ENCODE measurements around the gene ZFP69.
A peak's percentile ranks its signal among the peaks of the same experiment; 100 is the strongest.

GRCh38 chr1:40462956-40463590 lies 14.0 kb upstream of the ZFP69 start:
- TF ChIP-seq ZNF274 (IDR thresholded peaks at IDR 0.05; ENCODE audit: low read depth, low read length) (peak; percentile 100), YY1 (IDR thresholded peaks at IDR 0.05; ENCODE audit: insufficient read depth, insufficient read length) (no peak), SUZ12 (IDR thresholded peaks at IDR 0.05; ENCODE audit: extremely low read depth, insufficient read depth, insufficient read length) (no peak)

Data from NT2/D1 (cell line).